ENCODE measurements around the gene BANK1.

GRCh38 chr4:102037566-102037965, 247.0 kb downstream of the BANK1 start:
- no peak for TF ChIP-seq CTCF (IDR thresholded peaks at IDR 0.05)
- TF ChIP-seq EZH2phosphoT487 (IDR thresholded peaks at IDR 0.05; ENCODE audit: borderline replicate concordance, low read depth), result no peak
- TF ChIP-seq RFX5 (IDR thresholded peaks at IDR 0.05; ENCODE audit: low read length), result no peak
- TF ChIP-seq MEF2A (IDR thresholded peaks at IDR 0.05; ENCODE audit: borderline replicate concordance, low read depth), result no peak
- TF ChIP-seq EP300 (IDR thresholded peaks at IDR 0.05; ENCODE audit: borderline replicate concordance in 1 of 2, low read depth in 1 of 2, low read length in 1 of 2), result no peak
- no peak for TF ChIP-seq GABPA (IDR thresholded peaks at IDR 0.05; ENCODE audit: low read depth)
- TF ChIP-seq RAD21 (IDR thresholded peaks at IDR 0.05; ENCODE audit: low read length), result no peak
- no peak for TF ChIP-seq MAX (IDR thresholded peaks at IDR 0.05; ENCODE audit: low read depth)
- no peak for TF ChIP-seq SIN3A (IDR thresholded peaks at IDR 0.05; ENCODE audit: borderline replicate concordance, low read depth, low read length)
- no peak for TF ChIP-seq RCOR1 (IDR thresholded peaks at IDR 0.05; ENCODE audit: low read length)
